VCaP (cell line): ENCODE measurements around the gene TNFAIP3.
"Not testable (repeated sequence)": the region's sequence is repeated elsewhere in the genome, so short reads cannot be mapped to it uniquely, and the experiment has no call there.

Experiments
- H3K27ac ChIP-seq: fragments of 450-650 bp; 2 replicates; pipeline ENCODE4 v1.5.1; 2017
- CTCF ChIP-seq: fragments of 450-650 bp; conservative IDR thresholded peaks from 2 replicates; pipeline ENCODE4 v1.5.1; 2017; ENCODE audit warnings: mild to moderate bottlenecking, moderate library complexity

TNFAIP3 gene

GRCh38 chr6:137832110-137832509, 34.9 kb upstream of the TNFAIP3 start:
- no peak overlapping the region for H3K27ac ChIP-seq
- TF ChIP-seq CTCF, result no peak

- no peak for TF ChIP-seq CTCF
- no peak overlapping the region for H3K27ac ChIP-seq
Observed at GRCh38 chr6:137834508-137834907, 32.6 kb upstream of the TNFAIP3 start.

- no peak for TF ChIP-seq CTCF
- no peak overlapping the region for H3K27ac ChIP-seq
Observed at GRCh38 chr6:137836788-137837187, 30.3 kb upstream of the TNFAIP3 start.

GRCh38 chr6:137838090-137838489, 29.0 kb upstream of the TNFAIP3 start:
- peak overlapping the region; percentile 49 for H3K27ac ChIP-seq

- H3K27ac ChIP-seq, result peak overlapping the region; percentile 49
Observed at GRCh38 chr6:137838597-137838996, 28.5 kb upstream of the TNFAIP3 start.

GRCh38 chr6:137839076-137839475, 28.0 kb upstream of the TNFAIP3 start:
- H3K27ac ChIP-seq, result peak overlapping the region; percentile 49
- no peak for TF ChIP-seq CTCF

- TF ChIP-seq CTCF, result no peak
- H3K27ac ChIP-seq, result no peak overlapping the region
Observed at GRCh38 chr6:137840252-137840651, 26.8 kb upstream of the TNFAIP3 start.

- TF ChIP-seq CTCF, result no peak
- H3K27ac ChIP-seq, result no peak overlapping the region
Observed at GRCh38 chr6:137843211-137843610, 23.8 kb upstream of the TNFAIP3 start.

GRCh38 chr6:137844327-137844726, 22.7 kb upstream of the TNFAIP3 start:
- H3K27ac ChIP-seq, result not testable (repeated sequence)

GRCh38 chr6:137844773-137845172, 22.3 kb upstream of the TNFAIP3 start:
- not testable (repeated sequence) for H3K27ac ChIP-seq
